GM19397 (cell line): ENCODE measurements around the gene ARHGEF5.
"Not testable (repeated sequence)": the region's sequence is repeated elsewhere in the genome, so short reads cannot be mapped to it uniquely, and the experiment has no call there.

Source experiments
- ATAC-seq: cut with Tn5 transposase; IDR thresholded peaks from one replicate; pipeline ENCODE4 v1.9.1; 2021; ENCODE audit warnings: mild to moderate bottlenecking, moderate library complexity; ENCODE audit not compliant: unreplicated experiment

Gene ARHGEF5

GRCh38 chr7:144355176-144355822 lies at the start of gene ARHGEF5:
ARHGEF5 (plus strand) TSS chr7:144355402; CDS start chr7:144362670, 7,268 bp downstream.
- ATAC-seq: peak; percentile 80

GRCh38 chr7:144309702-144310101 lies 45.5 kb upstream of the ARHGEF5 start:
- not testable (repeated sequence) for ATAC-seq

GRCh38 chr7:144311218-144311617 lies 44.0 kb upstream of the ARHGEF5 start:
- not testable (repeated sequence) for ATAC-seq

GRCh38 chr7:144311872-144312469 lies 43.2 kb upstream of the ARHGEF5 start, which contains the start of gene OR2A1:
OR2A1 (plus strand) TSS chr7:144312419; CDS start chr7:144318125, 5,706 bp downstream.
- not testable (repeated sequence) for ATAC-seq

- not testable (repeated sequence) for ATAC-seq
Observed at GRCh38 chr7:144317537-144317936, 37.7 kb upstream of the ARHGEF5 start.

- ATAC-seq: not testable (repeated sequence)
Observed at GRCh38 chr7:144319547-144319946, 35.7 kb upstream of the ARHGEF5 start.

- ATAC-seq: not testable (repeated sequence)
Observed at GRCh38 chr7:144321677-144322206, 33.5 kb upstream of the ARHGEF5 start.

- not testable (repeated sequence) for ATAC-seq
Observed at GRCh38 chr7:144323359-144323758, 31.8 kb upstream of the ARHGEF5 start.

- not testable (repeated sequence) for ATAC-seq
Observed at GRCh38 chr7:144325868-144326267, 29.3 kb upstream of the ARHGEF5 start.

- not testable (repeated sequence) for ATAC-seq
Observed at GRCh38 chr7:144330044-144330443, 25.2 kb upstream of the ARHGEF5 start.

- not testable (repeated sequence) for ATAC-seq
Observed at GRCh38 chr7:144331221-144331995, 23.8 kb upstream of the ARHGEF5 start.

- not testable (repeated sequence) for ATAC-seq
Observed at GRCh38 chr7:144331996-144332288, 23.3 kb upstream of the ARHGEF5 start.

GRCh38 chr7:144348625-144349024 lies 6.6 kb upstream of the ARHGEF5 start:
- not testable (repeated sequence) for ATAC-seq

GRCh38 chr7:144351667-144352066 lies 3.5 kb upstream of the ARHGEF5 start:
- not testable (repeated sequence) for ATAC-seq

- ATAC-seq: not testable (repeated sequence)
Observed at GRCh38 chr7:144356185-144356584, 983 bp downstream of the ARHGEF5 start.

- not testable (repeated sequence) for ATAC-seq
Observed at GRCh38 chr7:144356860-144357259, 1.7 kb downstream of the ARHGEF5 start.

GRCh38 chr7:144362061-144362460 lies 6.9 kb downstream of the ARHGEF5 start:
- ATAC-seq: not testable (repeated sequence)

GRCh38 chr7:144365523-144365922 lies 10.3 kb downstream of the ARHGEF5 start:
- ATAC-seq: not testable (repeated sequence)

GRCh38 chr7:144367250-144367649 lies 12.0 kb downstream of the ARHGEF5 start:
- ATAC-seq: not testable (repeated sequence)

- not testable (repeated sequence) for ATAC-seq
Observed at GRCh38 chr7:144369221-144369620, 14.0 kb downstream of the ARHGEF5 start.

GRCh38 chr7:144378651-144379050 lies 23.4 kb downstream of the ARHGEF5 start:
- no peak for ATAC-seq
